Breast epithelium (tissue), 3 donors: ENCODE results near the gene CMPK2.

Source experiments
- CTCF ChIP-seq, 3 donors: fragments of 450-650 bp; IDR thresholded peaks; one replicate each; pipeline ENCODE4 v1.5.1; 2016 to 2017; ENCODE audit warnings: antibody characterized with exemption in 3 of 3, mild to moderate bottlenecking in 3 of 3, moderate library complexity in 3 of 3
- POLR2AphosphoS5 ChIP-seq, 3 donors: sonication (generic); formaldehyde crosslinking; IDR thresholded peaks; one replicate each; pipeline ENCODE4 v1.6.1; 2017; ENCODE audit warnings: antibody characterized with exemption in 3 of 3

- TF ChIP-seq CTCF (IDR thresholded peaks at IDR 0.05) (no peak), POLR2AphosphoS5 (IDR thresholded peaks at IDR 0.05) (no peak)
These were observed 10.6 kb upstream of the CMPK2 start for GRCh38 chr2:6876309-6876708.
